BJ (cell line): Measurements from ENCODE around the gene SFSWAP. TPM values are rescaled to one million over a fixed set of nuclear protein-coding genes. Genes with fewer than 3 reads are reported as not detected.
"Not testable (repeated sequence)": the region's sequence is repeated elsewhere in the genome, so short reads cannot be mapped to it uniquely, and the experiment has no call there.

ENCODE experiments used
- CTCF ChIA-PET: fragments of 350-600 bp; formaldehyde crosslinking; extraction: SDS; loops from one replicate; lab custom pipeline; 2021; ENCODE audit warnings: antibody characterized with exemption, inconsistent platforms; lab: Yijun Ruan, JAX
- POLR2A ChIA-PET: fragments of 300-600 bp; sonication (Branson Sonifier 250); formaldehyde crosslinking; extraction: SDS; loops from one replicate; lab custom pipeline; 2021; ENCODE audit warnings: antibody characterized with exemption; lab: Charles Lee
- DNase-seq: peaks from one replicate; pipeline ENCODE4 v3.0.0-alpha.2; 2011; ENCODE audit warnings: low read depth
- H3K27me3 ChIP-seq: 2 replicates; pipeline ENCODE4 v1.6.0; 2011; ENCODE audit warnings: low read length; ENCODE audit not compliant: control insufficient read depth, insufficient read depth
- H3K36me3 ChIP-seq: 2 replicates; pipeline ENCODE4 v1.5.1; 2011; ENCODE audit warnings: low read length; ENCODE audit not compliant: control insufficient read depth, insufficient read depth
- H3K4me3 ChIP-seq: 2 replicates; pipeline ENCODE4 v1.5.1; 2011; ENCODE audit warnings: low read depth, mild to moderate bottlenecking, control low read depth, low read length
- polyA plus RNA-seq: library from polyadenylated mRNA; depleted of rRNA; stranded (reverse); fragments of >200 nt; gene quantifications from 2 replicates; pipeline ENCODE4 v1.2.3, GENCODE V29; 2011
- TF ChIP-seq, protein P1 (sequence below): IDR thresholded peaks from 2 replicates; pipeline ENCODE4 v1.5.1; 2011; ENCODE audit warnings: low read depth, mild to moderate bottlenecking, control low read depth, inconsistent platforms, low read length, moderate library complexity; ENCODE audit not compliant: insufficient read depth

The SFSWAP gene
- polyA plus RNA-seq, 1 experiment: 11.7 TPM

DNA sequence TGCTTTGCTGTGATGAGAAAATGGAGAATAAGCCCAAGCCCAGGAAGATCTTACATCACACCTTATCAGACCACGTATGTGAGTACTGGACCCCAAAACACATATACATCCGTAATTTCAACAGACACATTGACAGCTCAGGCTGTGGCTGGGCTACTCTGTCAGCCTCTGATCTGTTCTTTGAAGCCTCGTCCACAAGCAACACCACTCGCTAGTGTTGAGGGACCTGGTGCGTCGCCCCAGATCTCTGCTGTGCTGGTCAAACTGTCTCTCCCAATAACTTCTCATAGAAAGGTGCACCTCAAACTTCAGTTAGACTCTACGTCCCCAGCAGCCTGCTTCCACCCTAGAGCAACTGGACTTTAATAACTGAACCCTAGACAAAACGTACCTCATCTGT is 10.6 kb upstream of the SFSWAP start:
- TF ChIP-seq, protein P1, sequence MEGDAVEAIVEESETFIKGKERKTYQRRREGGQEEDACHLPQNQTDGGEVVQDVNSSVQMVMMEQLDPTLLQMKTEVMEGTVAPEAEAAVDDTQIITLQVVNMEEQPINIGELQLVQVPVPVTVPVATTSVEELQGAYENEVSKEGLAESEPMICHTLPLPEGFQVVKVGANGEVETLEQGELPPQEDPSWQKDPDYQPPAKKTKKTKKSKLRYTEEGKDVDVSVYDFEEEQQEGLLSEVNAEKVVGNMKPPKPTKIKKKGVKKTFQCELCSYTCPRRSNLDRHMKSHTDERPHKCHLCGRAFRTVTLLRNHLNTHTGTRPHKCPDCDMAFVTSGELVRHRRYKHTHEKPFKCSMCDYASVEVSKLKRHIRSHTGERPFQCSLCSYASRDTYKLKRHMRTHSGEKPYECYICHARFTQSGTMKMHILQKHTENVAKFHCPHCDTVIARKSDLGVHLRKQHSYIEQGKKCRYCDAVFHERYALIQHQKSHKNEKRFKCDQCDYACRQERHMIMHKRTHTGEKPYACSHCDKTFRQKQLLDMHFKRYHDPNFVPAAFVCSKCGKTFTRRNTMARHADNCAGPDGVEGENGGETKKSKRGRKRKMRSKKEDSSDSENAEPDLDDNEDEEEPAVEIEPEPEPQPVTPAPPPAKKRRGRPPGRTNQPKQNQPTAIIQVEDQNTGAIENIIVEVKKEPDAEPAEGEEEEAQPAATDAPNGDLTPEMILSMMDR: no peak
- no peaks in the 10 kb centered on the region for H3K36me3 ChIP-seq
- no peak overlapping the region for H3K4me3 ChIP-seq
- no peaks in the 10 kb centered on the region for H3K27me3 ChIP-seq
- CTCF ChIA-PET: no interaction called here
- DNase-seq: no peak
- POLR2A ChIA-PET: no interaction called here

DNA sequence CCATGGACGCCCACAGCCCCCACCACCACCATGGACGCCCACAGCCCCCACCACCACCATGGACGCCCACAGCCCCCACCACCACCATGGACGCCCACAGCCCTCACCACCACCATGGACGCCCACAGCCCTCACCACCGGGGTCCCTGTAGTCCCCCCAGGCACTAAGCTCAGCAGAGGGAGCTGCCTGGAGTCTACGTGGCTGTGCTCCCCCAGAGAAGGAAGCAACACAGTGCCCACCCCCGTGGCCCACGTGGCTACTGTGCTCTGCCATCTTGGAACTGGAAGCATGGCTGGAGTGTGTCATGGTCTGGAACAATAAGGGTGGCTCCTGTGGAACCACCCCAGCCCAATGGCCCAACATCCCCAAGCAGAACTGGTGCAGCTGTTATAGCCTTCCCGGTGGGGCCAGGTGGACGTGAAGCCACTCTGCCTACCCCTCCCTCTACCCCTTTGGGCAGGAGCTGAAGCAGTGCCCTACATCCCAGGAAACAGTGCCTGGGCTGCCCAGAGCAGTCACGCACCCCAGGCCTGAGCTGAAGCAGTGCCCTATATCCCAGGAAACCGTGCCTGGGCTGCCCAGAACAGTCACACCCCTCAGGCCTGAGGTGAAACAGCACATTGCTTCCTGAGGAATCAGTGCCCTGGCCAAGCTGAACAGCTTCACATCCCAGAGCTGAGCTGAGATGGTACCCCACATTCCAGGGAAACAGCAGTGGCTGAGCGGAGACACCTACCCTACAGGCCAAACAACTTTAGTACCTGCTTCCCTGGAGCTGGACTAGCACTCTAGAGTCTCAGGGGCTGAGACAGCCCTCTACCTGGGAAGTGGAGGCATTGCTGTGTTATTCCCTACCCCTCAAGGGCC is 9.0 kb upstream of the SFSWAP start:
- POLR2A ChIA-PET: no interaction called here
- no peak overlapping the region for H3K4me3 ChIP-seq
- TF ChIP-seq, protein P1: no peak
- CTCF ChIA-PET: no interaction called here
- no peaks in the 10 kb centered on the region for H3K27me3 ChIP-seq
- no peak for DNase-seq
- no peaks in the 10 kb centered on the region for H3K36me3 ChIP-seq

DNA sequence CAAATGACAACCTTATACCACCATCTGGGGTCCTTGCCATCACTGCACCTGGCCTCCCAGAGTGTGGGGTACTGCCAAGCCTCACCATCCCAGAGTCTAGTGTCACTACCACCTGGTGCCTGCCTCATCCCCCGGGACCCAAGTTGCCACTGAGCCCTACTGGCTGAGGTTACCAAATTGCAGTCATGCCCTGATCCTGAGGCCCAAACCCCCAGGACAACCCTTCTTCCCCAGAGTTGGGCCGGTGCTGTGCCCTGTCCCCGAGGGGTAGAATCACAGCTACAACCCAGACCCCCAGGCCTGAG is 8.4 kb upstream of the SFSWAP start:
- POLR2A ChIA-PET: no interaction called here
- Histone ChIP-seq H3K27me3 (no peaks in the 10 kb centered on the region), H3K36me3 (no peaks in the 10 kb centered on the region), H3K4me3 (no peak overlapping the region)
- CTCF ChIA-PET: no interaction called here
- TF ChIP-seq, protein P1: no peak
- no peak for DNase-seq

GRCh38 chr12:131703161-131703560 is 7.7 kb upstream of the SFSWAP start:
- TF ChIP-seq, protein P1: no peak
- DNase-seq: no peak
- H3K27me3 ChIP-seq: no peaks in the 10 kb centered on the region
- ChIA-PET POLR2A (no interaction called here), CTCF (no interaction called here)
- no peak overlapping the region for H3K4me3 ChIP-seq
- H3K36me3 ChIP-seq: no peaks in the 10 kb centered on the region

GRCh38 chr12:131704509-131704908 is 6.4 kb upstream of the SFSWAP start:
- TF ChIP-seq, protein P1: no peak

GRCh38 chr12:131706709-131707108 is 4.2 kb upstream of the SFSWAP start:
- H3K4me3 ChIP-seq, CTCF ChIA-PET, POLR2A ChIA-PET: not testable (repeated sequence)

More at GRCh38 chr12:131704509-131704908, 6.4 kb upstream of the SFSWAP start:
- Histone ChIP-seq H3K4me3 (no peak overlapping the region), H3K36me3 (no peaks in the 10 kb centered on the region), H3K27me3 (no peaks in the 10 kb centered on the region)
- no peak for DNase-seq
- ChIA-PET CTCF (no interaction called here), POLR2A (no interaction called here)

More at GRCh38 chr12:131706709-131707108, 4.2 kb upstream of the SFSWAP start:
- not testable (repeated sequence) for DNase-seq, H3K27me3 ChIP-seq, H3K36me3 ChIP-seq
